Ramos (cell line): ENCODE data around the gene A4GNT.
"Not testable (repeated sequence)": the region's sequence is repeated elsewhere in the genome, so short reads cannot be mapped to it uniquely, and the experiment has no call there.

Experiments
- in situ Hi-C: fragments of 300-500 bp; cut with MboI; formaldehyde crosslinking; loops from one replicate; pipeline ENCODE4 v1.14.3; 2022; ENCODE audit warnings: low sequenced_read_pairs; ENCODE audit not compliant: unreplicated experiment

The A4GNT gene

GRCh38 chr3:138132239-138132638 is at the start of gene A4GNT:
A4GNT (minus strand) TSS chr3:138132390; CDS start chr3:138131256, 1,134 bp downstream.
- in situ Hi-C loops, result no loop called here

DNA sequence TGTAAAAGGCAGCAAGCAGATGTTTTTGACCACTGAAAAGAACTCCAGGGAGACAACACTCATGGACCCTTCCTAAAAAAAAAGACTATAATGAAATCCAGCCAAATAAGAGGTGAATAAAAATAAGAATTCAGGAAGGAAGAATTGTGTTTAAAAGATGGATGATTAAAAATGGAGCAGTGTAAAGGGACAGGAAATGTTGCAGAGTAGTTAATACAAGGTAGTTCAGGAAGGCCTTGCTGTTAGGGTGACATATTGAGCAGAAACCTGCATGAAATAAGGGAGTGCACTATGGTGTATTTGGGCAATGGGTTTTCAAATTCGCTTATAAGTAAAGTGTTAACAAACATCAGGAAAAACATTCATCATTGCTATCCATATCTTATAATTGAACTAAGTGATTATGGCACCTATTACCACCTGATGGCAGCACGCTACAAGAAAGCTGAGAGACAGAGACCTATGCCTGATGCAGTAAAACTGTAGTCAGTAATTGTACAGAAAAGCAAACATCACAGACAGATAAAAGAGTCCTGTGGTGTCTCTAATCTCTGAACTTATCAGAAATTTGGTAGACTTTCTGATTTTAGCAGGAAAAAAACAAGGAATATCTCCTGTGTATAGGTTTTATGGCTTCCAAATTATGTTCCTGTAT is 48.3 kb upstream of the A4GNT start:
- in situ Hi-C loops, result loop anchor here (25.0 kb wide), 1 partner anchor 407 kb away; the partner anchor contains the start of gene CEP70

- in situ Hi-C loops, result loop anchor here (25.0 kb wide), 1 partner anchor 413 kb away; the partner anchor contains the start of gene CEP70
Observed at GRCh38 chr3:138174421-138175131, 42.4 kb upstream of the A4GNT start, which contains the start of gene DBR1. DBR1 (minus strand) TSS chr3:138174921; CDS start chr3:138174795, 126 bp downstream.

DNA sequence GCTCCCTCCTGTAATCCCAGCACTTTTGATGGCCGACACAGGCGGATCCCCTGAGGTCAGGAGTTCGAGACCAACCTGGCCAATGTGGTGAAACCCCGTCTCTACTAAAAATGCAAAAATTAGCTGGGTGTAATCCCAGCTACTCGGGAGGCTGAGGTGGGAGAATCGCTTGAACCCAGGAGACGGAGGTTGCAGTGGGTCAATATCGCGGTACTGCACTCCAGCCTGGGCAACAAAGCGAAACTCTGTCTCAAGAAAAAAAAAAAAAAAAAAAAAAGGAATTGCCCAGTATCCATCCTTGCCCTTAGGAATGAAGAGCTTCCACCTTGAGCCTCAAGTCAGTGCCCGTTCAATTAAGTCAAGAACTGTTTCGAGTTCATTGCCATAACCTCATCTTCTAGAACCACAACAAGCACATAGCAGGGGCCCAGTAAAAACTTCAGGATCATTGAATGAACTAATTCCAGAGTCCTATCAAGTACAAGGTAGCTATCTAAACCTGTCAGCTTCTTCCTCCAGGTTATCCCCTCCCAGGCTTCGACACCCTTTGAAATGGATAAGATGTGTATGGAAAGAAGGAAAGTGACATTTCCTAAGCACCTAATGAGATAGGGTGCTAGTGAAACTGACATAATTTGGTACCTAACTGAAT is 41.7 kb upstream of the A4GNT start:
- in situ Hi-C loops, result no loop called here

DNA sequence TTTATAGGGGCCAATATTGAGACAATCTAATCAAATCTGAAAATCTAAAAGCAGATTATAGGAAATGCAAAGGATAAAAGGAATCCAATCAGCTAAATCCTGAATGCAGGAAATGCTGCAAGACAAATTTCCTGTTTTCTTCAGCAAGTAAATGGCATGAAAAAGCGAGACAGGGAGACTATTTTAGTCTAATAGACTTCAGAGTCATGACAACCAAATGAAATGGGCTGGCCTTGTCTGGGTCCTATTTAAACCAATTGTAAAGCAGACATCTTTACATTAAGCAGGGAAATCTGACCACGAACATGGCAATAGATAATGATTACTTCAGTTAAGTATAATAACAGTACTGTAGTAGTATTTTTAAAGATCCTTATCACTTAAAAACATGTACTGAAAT is 40.4 kb upstream of the A4GNT start:
- in situ Hi-C loops, result no loop called here

DNA sequence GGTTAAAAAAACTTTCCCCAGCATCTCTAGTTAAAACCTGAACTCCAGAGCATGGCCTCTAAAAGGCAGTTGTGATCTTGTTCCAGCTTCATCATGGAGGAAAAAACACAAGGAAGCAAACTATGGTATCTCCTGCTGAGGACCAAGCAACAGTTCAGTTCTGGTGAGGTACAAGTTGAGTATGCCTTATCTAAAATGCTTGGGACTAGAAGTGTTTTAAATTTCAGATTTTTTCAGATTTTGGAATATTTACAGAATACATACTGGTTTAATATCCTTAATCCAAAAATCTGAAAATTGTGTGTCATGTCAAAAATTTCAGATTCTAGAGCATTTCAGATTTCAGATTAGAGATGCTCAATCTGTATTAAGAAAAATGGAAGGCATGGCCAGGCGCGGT is 32.9 kb upstream of the A4GNT start:
- in situ Hi-C loops, result no loop called here

DNA sequence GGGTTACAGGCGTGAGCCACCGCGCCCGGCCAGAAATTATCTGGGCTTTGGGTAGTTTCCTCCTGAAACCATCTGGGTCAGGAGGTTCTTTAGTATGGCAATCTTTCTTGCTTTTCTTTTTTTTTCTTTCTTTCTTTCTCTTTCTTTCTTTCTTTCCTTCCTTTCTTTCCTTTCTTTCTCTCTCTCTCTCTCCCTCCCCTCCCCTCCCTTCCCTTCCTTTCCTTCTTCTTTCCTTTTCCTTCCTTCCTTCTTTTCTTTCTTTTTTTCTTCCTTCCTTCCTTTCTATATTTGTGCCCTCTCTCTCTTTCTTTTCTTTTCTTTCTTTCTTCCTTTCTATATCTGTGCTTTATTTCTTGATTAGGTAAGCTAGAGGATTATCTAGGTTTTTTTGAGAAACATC is 25.6 kb upstream of the A4GNT start:
- in situ Hi-C loops, result no loop called here

GRCh38 chr3:138154534-138154933 is 22.3 kb upstream of the A4GNT start:
- in situ Hi-C loops, result no loop called here

GRCh38 chr3:138148503-138148902 is 16.3 kb upstream of the A4GNT start:
- in situ Hi-C loops, result no loop called here

DNA sequence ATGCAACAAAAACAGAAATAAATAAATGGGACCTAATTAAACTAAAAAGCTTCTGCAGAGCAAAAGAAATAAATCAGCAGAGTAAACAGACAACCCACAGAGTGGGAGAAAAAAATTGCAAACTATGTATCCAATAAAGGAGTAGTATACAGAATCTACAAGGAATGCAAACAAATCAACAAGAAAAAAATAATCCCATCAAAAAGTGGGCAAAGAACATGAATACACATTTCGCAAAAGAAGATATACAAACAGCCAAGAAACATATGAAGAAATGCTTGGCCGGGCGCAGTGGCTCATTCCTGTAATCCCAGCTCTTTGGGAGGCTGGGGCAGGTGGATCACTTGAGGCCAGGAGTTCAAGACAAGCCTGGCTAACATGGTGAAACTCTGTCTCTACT is 10.0 kb upstream of the A4GNT start:
- in situ Hi-C loops, result not testable (repeated sequence)

- in situ Hi-C loops, result no loop called here
Observed at GRCh38 chr3:138140940-138141339, 8.8 kb upstream of the A4GNT start.

- in situ Hi-C loops, result no loop called here
Observed at GRCh38 chr3:138139691-138140090, 7.5 kb upstream of the A4GNT start.

DNA sequence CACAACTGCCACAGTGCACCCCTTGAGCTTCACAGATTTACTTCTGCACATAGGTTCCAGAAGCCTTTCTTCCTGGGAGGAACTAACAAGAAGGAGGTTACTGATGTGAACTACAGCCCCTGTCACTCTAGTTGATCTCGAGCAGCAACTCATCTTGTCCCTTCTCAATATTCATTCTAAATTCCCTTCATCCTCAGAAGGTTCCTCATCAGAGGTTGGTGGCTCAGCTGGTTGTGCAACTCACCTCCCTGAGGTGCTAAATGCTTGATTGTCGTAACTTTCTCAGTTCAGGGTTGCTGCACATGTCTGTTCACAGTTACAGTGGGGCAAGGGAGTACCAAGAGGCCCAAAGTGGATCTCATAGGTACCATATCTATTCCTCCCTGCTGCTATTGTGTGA is 5.7 kb upstream of the A4GNT start:
- in situ Hi-C loops, result no loop called here

- in situ Hi-C loops, result no loop called here
Observed at GRCh38 chr3:138136201-138136600, 4.0 kb upstream of the A4GNT start.

GRCh38 chr3:138135833-138136194 is 3.6 kb upstream of the A4GNT start:
- in situ Hi-C loops, result no loop called here

DNA sequence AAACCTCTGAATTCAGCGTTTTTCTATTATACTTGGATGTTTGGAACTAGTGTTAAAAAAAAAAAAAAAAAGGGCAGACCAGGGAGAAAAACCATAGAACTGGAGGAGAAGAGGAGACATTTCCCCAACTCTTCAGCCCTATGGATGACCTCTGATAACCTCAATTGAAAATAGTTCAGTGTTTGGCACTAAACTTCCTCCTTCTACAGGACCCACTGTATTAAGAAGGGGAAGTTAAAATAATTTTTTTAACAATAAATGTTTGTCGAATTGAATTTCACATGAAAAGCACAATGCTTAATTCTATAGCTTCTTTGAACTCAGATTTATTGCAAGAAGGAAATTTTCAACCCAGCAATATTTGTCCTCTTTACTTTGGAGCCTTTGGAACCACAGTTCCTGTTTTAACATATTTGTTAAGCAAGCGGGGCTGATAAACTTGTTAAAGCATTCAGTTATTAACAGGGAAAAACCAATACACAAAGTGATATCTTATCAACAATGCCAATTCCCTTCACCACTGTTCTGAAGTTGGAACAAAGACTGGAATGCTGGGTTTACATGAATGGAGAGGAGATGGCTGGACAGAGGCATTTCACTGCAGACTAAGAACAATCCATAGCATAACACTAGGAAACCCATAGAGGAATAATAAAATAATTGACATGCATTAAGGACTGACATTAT is 3.1 kb upstream of the A4GNT start:
- in situ Hi-C loops, result no loop called here

DNA sequence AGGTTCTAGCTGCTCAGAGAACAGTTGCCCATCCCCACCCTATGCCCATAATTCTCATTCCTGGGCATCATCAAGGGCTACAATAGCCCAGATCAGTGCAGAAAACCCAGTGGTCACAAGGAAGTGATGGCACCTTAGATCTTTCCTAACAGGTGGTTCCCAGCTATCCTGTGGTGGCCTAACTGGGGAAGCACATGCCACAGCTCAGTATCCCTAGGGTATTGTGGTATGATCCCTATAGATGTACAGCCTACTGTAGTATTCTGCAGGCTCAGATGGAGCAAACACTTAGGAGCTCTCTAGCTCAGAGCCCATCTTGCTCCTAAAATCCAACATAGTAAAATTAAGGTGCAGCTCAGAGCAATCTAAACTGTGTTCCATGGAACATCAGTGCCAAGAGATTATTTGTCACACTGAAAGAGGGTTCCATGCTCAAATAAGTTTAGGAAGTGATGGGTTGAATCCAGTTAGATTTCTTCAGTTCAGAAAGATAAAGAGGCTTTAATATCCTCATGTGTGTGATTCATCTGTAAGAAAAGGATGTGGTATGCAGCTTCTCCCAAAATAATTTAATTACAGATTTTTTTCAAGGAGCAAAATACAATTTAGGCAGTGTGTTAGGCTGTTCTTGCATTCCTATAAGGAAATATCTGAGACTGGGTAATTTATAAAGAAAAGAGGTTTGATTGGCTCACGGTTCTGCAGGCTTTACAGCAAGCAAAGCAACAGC is 4.4 kb downstream of the A4GNT start:
- in situ Hi-C loops, result no loop called here

GRCh38 chr3:138125548-138126221 is 6.5 kb downstream of the A4GNT start:
- in situ Hi-C loops, result no loop called here

DNA sequence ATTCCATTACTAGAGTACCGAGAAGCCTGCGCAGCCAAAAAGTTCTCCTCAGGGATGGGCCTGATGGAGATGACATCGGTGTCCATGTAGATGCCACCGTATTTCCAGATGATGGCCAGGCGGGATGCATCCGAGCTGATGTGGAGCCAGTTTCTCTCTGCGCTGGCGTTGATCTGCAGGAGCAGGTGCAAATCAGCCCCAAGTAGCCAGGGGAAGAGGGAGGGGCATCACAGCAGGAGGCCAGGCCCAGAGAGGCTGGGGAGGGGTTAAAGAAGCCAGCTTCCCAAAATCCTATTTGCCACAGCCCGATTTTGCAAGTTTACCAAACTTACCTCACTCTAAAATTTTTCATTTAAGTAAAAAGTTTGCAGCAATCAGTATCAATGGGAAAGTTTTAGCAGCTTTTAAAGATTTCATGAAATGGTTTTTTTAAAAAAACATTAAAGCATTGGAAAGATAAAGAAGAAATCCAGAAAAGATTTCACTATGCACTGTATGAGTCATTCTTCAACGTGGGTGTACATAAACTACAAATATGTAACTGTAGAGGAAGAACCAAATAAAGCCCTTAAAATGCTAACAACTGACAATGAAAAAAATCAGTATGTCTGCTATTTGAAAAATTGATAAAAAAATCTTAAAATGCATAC is 7.4 kb downstream of the A4GNT start:
- in situ Hi-C loops, result no loop called here
